Retinal pigment epithelial cell (primary cell): ENCODE results near the gene RMC1.
"Not testable (repeated sequence)": the region's sequence is repeated elsewhere in the genome, so short reads cannot be mapped to it uniquely, and the experiment has no call there.

ENCODE experiments used
- DNase-seq: peaks from one replicate; pipeline ENCODE4 v3.0.0-alpha.2; 2010; ENCODE audit warnings: low read depth
- H3K4me3 ChIP-seq: 2 replicates; pipeline ENCODE4 v1.5.1; 2011; ENCODE audit warnings: mild to moderate bottlenecking, low read length, control low read depth, moderate library complexity
- CTCF ChIP-seq: conservative IDR thresholded peaks from 2 replicates; pipeline ENCODE4 v1.5.1; 2011; ENCODE audit warnings: low read depth, low read length, control low read depth, inconsistent platforms

The RMC1 gene

DNA sequence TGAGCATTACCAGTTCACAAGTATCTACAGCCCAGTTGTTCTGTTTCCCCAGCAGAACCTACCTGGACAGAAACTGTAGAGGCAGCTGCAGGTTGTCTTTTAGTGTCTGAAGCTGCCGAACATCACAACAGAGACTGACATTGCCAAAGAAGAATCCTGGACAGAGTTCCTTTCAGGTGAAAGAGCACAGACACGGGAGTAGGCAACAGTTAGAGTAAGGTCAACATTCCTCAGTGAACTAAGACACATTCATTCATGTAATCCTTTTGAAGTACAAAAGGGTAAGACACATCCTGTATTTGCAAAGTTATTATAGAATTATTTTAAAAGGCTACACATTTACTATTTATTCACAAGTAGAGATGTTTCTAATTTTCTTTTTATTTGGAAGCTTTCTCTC is 68.7 kb downstream of the RMC1 start:
- DNase-seq = no peak
- TF ChIP-seq CTCF = no peak
- no peak overlapping the region for H3K4me3 ChIP-seq

DNA sequence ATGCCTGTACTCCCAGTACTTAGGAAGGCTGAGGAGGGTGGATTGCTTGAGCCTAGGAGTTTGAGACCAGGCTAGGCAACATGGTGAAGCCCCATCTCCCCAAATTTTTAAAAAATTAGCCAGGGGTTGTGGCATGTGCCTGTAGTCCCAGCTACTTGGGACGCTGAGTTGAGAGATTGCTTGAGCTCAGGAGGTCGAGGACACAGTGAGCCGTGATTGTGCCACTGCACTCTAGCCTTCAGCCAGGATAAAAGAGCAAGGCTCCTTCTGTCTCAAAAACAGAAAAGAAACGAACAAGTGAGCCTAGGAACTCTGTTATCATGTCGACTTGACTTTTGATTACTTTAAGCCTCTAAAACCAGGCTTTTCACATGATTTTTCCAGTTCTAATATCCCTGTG is 69.3 kb downstream of the RMC1 start:
- no peak for TF ChIP-seq CTCF
- no peak overlapping the region for H3K4me3 ChIP-seq
- no peak for DNase-seq

DNA sequence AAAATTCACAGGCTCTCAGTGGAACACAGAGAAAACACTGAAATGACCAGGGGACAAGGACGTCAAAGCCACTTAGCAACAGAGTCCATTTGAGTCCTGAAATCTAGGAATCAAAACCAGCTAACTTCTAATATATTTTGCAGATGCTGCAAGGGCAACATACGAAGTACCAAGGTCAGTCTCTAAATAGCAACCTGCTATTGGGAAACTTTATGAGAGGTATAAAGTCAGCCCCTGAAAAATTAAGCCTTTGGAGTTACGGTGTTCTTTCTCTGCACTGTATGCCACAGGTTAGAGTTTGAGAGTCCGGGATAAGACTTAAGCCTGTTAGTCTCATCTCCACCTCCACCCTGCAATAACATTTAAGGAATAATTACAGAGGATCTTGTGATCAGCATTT is 69.7 kb downstream of the RMC1 start:
- no peak for TF ChIP-seq CTCF
- peak overlapping the region; percentile 1 for H3K4me3 ChIP-seq
- DNase-seq = no peak

DNA sequence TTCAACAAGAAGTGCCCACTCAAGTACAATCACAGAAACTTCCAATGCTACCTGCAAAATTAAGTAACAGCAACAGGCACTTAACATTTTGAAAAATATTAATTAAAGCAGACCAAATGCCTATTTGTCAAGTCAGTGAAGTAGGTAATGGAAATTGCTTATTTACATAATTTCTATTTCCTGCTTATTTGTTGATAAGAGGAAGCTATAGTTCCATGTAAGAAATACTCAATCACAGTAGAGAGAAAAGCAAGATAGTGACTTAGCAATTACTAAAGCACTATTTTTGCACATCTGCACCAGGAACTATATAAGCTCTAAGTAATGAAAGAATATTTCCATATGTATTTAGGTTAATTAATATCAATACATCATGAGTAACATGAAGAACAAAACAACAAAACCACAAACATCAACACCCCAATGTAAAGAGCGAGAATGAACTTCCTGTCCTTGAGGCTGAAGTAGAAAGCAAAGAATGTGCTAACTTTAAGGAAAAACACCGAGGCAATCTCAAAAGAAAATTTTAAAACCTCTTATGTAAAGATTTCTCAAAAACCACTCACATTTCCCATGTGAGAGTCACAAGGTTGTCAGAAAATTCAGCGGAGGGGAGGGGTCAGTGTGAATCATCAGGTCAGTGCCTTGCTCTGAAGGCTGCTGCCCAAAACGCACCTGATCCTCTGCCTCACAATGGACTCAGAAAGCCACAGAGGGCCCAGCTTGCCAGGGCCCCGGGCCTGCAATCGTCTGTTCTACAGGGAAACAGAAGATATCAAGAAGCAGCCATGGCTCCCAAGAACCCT is 70.5 kb downstream of the RMC1 start:
- peak; percentile 91 for DNase-seq
- no peak overlapping the region for H3K4me3 ChIP-seq
- TF ChIP-seq CTCF = no peak

DNA sequence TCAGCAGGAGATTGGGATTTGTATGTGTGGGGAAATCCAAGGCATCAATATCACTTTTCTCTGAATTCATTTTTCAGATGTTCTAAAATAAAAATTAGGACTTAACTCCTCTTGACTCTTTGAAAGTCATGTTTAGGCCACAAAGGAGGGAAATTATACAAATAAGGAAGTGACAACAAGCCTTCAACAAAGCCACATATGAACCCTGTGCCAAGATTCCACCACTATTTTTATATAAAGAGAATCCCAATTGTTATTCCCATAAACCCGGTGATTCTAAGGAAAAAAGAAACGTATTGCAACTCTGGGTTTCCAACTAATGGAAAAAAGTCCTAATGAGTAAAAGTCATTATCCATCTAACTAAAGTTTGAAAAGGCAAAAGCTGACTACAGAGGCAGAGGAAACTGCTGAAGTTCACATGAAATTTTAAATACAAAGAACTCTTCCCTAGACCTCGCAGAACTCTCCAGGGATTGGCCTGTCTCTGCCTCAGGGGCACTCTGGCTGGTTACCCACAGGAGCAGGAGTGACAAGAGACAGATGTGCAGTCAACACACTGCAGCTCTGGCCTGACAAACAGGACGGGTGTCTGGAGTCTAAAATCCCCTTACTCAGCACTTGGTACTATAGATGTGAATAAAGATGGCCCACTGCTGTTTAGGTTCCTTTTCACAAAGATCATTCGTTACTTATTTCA is 71.4 kb downstream of the RMC1 start:
- no peak overlapping the region for H3K4me3 ChIP-seq
- no peak for TF ChIP-seq CTCF
- no peak for DNase-seq

- TF ChIP-seq CTCF = no peak
- H3K4me3 ChIP-seq = no peak overlapping the region
Measured at GRCh38 chr18:23575309-23575651, 72.0 kb downstream of the RMC1 start.

DNA sequence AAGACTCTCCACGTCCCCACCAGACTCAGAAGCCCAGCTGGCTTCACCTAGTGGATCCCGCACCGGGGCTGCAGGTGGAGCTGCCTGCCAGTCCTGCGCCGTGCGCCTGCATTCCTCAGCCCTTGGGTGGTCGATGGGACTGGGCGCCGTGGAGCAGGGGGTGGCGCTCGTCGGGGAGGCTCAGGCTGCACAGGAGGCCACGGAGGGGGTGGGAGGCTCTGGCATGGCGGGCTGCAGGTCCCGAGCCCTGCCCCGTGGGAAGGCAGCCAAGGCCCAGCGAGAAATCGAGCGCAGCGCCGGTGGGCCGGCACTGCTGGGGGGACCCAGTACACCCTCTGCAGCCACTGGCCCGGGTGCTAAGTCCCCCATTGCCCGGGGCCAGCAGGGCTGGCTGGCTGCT is 74.2 kb downstream of the RMC1 start:
- not testable (repeated sequence) for DNase-seq, H3K4me3 ChIP-seq

More at GRCh38 chr18:23575309-23575651, 72.0 kb downstream of the RMC1 start:
- no peak for DNase-seq
